SK-N-SH (cell line): Measurements from ENCODE around the gene KRT78. TPM values are rescaled to one million over a fixed set of nuclear protein-coding genes. Genes with fewer than 3 reads are reported as not detected.

Source experiments
- CTCF ChIA-PET: fragments of 300-600, 350-600 bp; formaldehyde crosslinking; extraction: SDS; loops from one replicate; lab custom pipeline; 2021; lab: Yijun Ruan, JAX
- POLR2A ChIA-PET: fragments of 350-600 bp; sonication (Branson Sonifier 250); formaldehyde crosslinking; extraction: SDS; loops from one replicate; lab custom pipeline; 2020; ENCODE audit warnings: antibody characterized with exemption, inconsistent platforms; lab: Yijun Ruan, JAX
- DNase-seq: peaks from one replicate; pipeline ENCODE4 v3.0.0; 2012
- H2AFZ ChIP-seq: fragments of 200-600 bp; sonication (generic); 2 replicates; pipeline ENCODE4 v1.8.1; 2016; ENCODE audit warnings: antibody characterized with exemption, mild to moderate bottlenecking, low read depth
- H3F3A ChIP-seq: fragments of 200-600 bp; sonication (generic); replicated peaks from 2 replicates; pipeline ENCODE3; 2016; ENCODE audit warnings: antibody characterized with exemption, mild to moderate bottlenecking; ENCODE audit not compliant: insufficient read depth
- H3K27ac ChIP-seq, 2 experiments: fragments of 200-500 bp in 1 of 2; fragments of 200-600 bp in 1 of 2; sonication (Bioruptor generic) in 1 of 2; sonication (generic), shearing (Covaris generic) in 1 of 2; 2 replicates each; pipeline versions ENCODE4 v1.5.1 to v1.6.1; 2014 to 2016; ENCODE audit warnings: low read depth in 2 of 2, inconsistent platforms in 1 of 2, low read length in 1 of 2, mild to moderate bottlenecking in 1 of 2, mixed read lengths in 1 of 2
- H3K27me3 ChIP-seq: fragments of 200-600 bp; sonication (generic), shearing (Covaris generic); 2 replicates; pipeline ENCODE4 v1.6.1; 2016; ENCODE audit warnings: mixed run types; ENCODE audit not compliant: insufficient read depth
- H3K36me3 ChIP-seq, 2 experiments: fragments of 200-500 bp in 1 of 2; fragments of 200-600 bp in 1 of 2; sonication (Bioruptor generic) in 1 of 2; sonication (generic) in 1 of 2; replicated peaks in 1 of 2; 2 replicates each; pipeline versions ENCODE3 to v1.5.1; 2014 to 2016; ENCODE audit warnings: low read length in 1 of 2, mild to moderate bottlenecking in 1 of 2; ENCODE audit not compliant: insufficient read depth in 2 of 2, control insufficient read depth in 1 of 2
- H3K4me1 ChIP-seq, 2 experiments: fragments of 200-500 bp in 1 of 2; fragments of 200-600 bp in 1 of 2; sonication (Bioruptor generic) in 1 of 2; sonication (generic), shearing (Covaris generic) in 1 of 2; 2 replicates each; pipeline versions ENCODE4 v1.5.1 to v1.6.1; 2014 to 2016; ENCODE audit warnings: low read depth in 1 of 2, low read length in 1 of 2, mixed run types in 1 of 2; ENCODE audit not compliant: insufficient read depth in 2 of 2, control insufficient read depth in 1 of 2
- H3K4me2 ChIP-seq: fragments of 200-600 bp; sonication (generic), shearing (Covaris generic); 2 replicates; pipeline ENCODE4 v1.6.1; 2017; ENCODE audit warnings: mixed run types
- H3K4me3 ChIP-seq, 2 experiments: fragments of 200-500 bp in 1 of 2; fragments of 200-600 bp in 1 of 2; sonication (Bioruptor generic) in 1 of 2; sonication (generic), shearing (Covaris generic) in 1 of 2; 2 replicates each; pipeline versions ENCODE4 v1.5.1 to v1.8.1; 2014 to 2016; ENCODE audit warnings: low read depth in 2 of 2, inconsistent platforms in 1 of 2, low read length in 1 of 2, mild to moderate bottlenecking in 1 of 2, mixed read lengths in 1 of 2, moderate library complexity in 1 of 2
- H3K79me2 ChIP-seq: fragments of 200-600 bp; sonication (generic); 2 replicates; pipeline ENCODE4 v1.8.1; 2017; ENCODE audit warnings: mild to moderate bottlenecking; ENCODE audit not compliant: insufficient read depth
- H3K9ac ChIP-seq: fragments of 200-600 bp; sonication (generic); 2 replicates; pipeline ENCODE4 v1.6.1; 2017; ENCODE audit warnings: mixed run types
- H3K9me2 ChIP-seq: fragments of 200-600 bp; sonication (generic); 2 replicates; pipeline ENCODE4 v1.6.1; 2017; ENCODE audit warnings: mixed run types
- H3K9me3 ChIP-seq: fragments of 200-600 bp; sonication (generic); 2 replicates; pipeline ENCODE4 v1.6.1; 2017; ENCODE audit warnings: mixed run types, mild to moderate bottlenecking, moderate library complexity
- H4K20me1 ChIP-seq: fragments of 200-600 bp; sonication (generic); 2 replicates; pipeline ENCODE4 v1.6.1; 2017; ENCODE audit warnings: mild to moderate bottlenecking, mixed run types; ENCODE audit not compliant: insufficient read depth
- EZH2phosphoT487 ChIP-seq: fragments of 200-600 bp; sonication (generic); IDR thresholded peaks from 2 replicates; pipeline ENCODE4 v1.6.1; 2017; ENCODE audit warnings: low read depth, mixed run types, mild to moderate bottlenecking, antibody characterized with exemption, moderate library complexity, borderline replicate concordance
- FOSL2 ChIP-seq: IDR thresholded peaks from 2 replicates; pipeline ENCODE4 v1.4.0; 2012; ENCODE audit warnings: low read depth, mild to moderate bottlenecking, moderate library complexity, borderline replicate concordance
- NRF1 ChIP-seq: IDR thresholded peaks from 2 replicates; pipeline ENCODE4 v1.6.1; 2012; ENCODE audit warnings: low read depth, mild to moderate bottlenecking, low read length
- RAD21 ChIP-seq: IDR thresholded peaks from 2 replicates; pipeline ENCODE4 v1.6.1; 2012; ENCODE audit warnings: mild to moderate bottlenecking, low read length
- RCOR1 ChIP-seq: fragments of 150-350 bp; IDR thresholded peaks from 2 replicates; pipeline ENCODE4 v1.6.1; 2017; ENCODE audit warnings: antibody characterized with exemption, low read length
- RXRA ChIP-seq: IDR thresholded peaks from 2 replicates; pipeline ENCODE4 v1.4.0; 2012; ENCODE audit warnings: low read depth, mild to moderate bottlenecking, borderline replicate concordance
- SIN3A ChIP-seq: IDR thresholded peaks from 2 replicates; pipeline ENCODE4 v1.6.1; 2012; ENCODE audit warnings: low read depth, mild to moderate bottlenecking, low read length, moderate library complexity, borderline replicate concordance
- TEAD4 ChIP-seq: IDR thresholded peaks from 2 replicates; pipeline ENCODE4 v1.4.0; 2012; ENCODE audit warnings: mild to moderate bottlenecking, borderline replicate concordance; ENCODE audit not compliant: insufficient read depth
- YY1 ChIP-seq: IDR thresholded peaks from 2 replicates; pipeline ENCODE4 v1.4.0; 2012; ENCODE audit warnings: low read depth, mild to moderate bottlenecking
- WGBS: methylation state at CpG from one replicate; pipeline ENCODE4 v1.1.6; 2017; ENCODE audit warnings: low lambda C conversion rate; 5-methylcytosine and 5-hydroxymethylcytosine counted together
- polyA plus RNA-seq, 3 experiments: library from polyadenylated mRNA; depleted of rRNA; stranded (reverse); fragments of >200 nt; gene quantifications; 2 replicates each; pipeline ENCODE4 v1.2.3, GENCODE V29; 2012
- TF ChIP-seq, protein P1 (sequence below): IDR thresholded peaks from 2 replicates; pipeline ENCODE4 v1.4.0; 2012; ENCODE audit warnings: low read depth, borderline replicate concordance
- TF ChIP-seq, protein P2 (sequence below): IDR thresholded peaks from 2 replicates; pipeline ENCODE4 v1.4.0; 2012; ENCODE audit warnings: low read depth
- TF ChIP-seq, protein P3 (sequence below): IDR thresholded peaks from 2 replicates; pipeline ENCODE4 v1.6.1; 2012; ENCODE audit warnings: mild to moderate bottlenecking, low read depth, low read length, moderate library complexity
- TF ChIP-seq, protein P4 (sequence below): IDR thresholded peaks from 2 replicates; pipeline ENCODE4 v1.4.0; 2012; ENCODE audit warnings: low read depth, borderline replicate concordance

KRT78 gene
- polyA plus RNA-seq, 1 of the 3 experiments (the other 2 are of a cell fraction) = not detected

DNA sequence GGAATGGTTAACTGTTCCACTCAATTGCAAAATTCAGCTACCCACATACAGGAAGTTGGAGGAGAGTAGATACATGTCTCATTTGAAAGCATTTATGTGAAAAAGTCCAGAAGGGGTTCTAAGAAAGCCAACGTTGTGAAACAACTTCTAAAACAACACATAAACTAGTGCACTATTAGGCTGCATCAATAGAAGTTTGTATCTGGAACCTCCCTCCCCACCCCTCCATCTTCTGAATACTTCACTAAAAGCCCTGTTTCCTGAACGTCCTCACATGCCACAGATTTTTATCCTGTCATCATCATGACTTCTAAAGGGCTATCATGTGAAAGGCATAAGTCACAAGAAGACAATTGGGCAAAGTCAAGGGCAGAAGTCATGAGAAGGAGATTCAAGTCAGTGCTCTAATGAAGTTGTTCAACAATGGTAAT lies 20.2 kb downstream of the KRT78 start:
- no peak overlapping the region for H3K9ac ChIP-seq
- no peak overlapping the region for H2AFZ ChIP-seq
- 13% methylated on average over 2 of the region's 2 CpGs for WGBS
- no peaks in the 10 kb centered on the region for H3K4me1 ChIP-seq
- no peaks in the 10 kb centered on the region for H4K20me1 ChIP-seq
- no peak overlapping the region for H3K4me3 ChIP-seq
- peaks cover 50% of the 10 kb centered on the region for H3K27me3 ChIP-seq
- H3K9me2 ChIP-seq = no peaks in the 10 kb centered on the region
- no peak overlapping the region for H3K4me2 ChIP-seq
- no peaks in the 10 kb centered on the region for H3K36me3 ChIP-seq
- no peaks in the 10 kb centered on the region for H3K9me3 ChIP-seq
- ChIA-PET CTCF (no interaction called here), POLR2A (no interaction called here)
- DNase-seq = no peak
- H3K27ac ChIP-seq = no peak overlapping the region
- no peaks in the 10 kb centered on the region for H3K79me2 ChIP-seq
- TF ChIP-seq, protein P1, sequence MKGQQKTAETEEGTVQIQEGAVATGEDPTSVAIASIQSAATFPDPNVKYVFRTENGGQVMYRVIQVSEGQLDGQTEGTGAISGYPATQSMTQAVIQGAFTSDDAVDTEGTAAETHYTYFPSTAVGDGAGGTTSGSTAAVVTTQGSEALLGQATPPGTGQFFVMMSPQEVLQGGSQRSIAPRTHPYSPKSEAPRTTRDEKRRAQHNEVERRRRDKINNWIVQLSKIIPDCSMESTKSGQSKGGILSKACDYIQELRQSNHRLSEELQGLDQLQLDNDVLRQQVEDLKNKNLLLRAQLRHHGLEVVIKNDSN = no peak
- TF ChIP-seq NRF1 (no peak), RXRA (no peak), RAD21 (no peak), FOSL2 (no peak)
- TF ChIP-seq, protein P2, sequence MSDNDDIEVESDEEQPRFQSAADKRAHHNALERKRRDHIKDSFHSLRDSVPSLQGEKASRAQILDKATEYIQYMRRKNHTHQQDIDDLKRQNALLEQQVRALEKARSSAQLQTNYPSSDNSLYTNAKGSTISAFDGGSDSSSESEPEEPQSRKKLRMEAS = no peak
- TF ChIP-seq, protein P3, sequence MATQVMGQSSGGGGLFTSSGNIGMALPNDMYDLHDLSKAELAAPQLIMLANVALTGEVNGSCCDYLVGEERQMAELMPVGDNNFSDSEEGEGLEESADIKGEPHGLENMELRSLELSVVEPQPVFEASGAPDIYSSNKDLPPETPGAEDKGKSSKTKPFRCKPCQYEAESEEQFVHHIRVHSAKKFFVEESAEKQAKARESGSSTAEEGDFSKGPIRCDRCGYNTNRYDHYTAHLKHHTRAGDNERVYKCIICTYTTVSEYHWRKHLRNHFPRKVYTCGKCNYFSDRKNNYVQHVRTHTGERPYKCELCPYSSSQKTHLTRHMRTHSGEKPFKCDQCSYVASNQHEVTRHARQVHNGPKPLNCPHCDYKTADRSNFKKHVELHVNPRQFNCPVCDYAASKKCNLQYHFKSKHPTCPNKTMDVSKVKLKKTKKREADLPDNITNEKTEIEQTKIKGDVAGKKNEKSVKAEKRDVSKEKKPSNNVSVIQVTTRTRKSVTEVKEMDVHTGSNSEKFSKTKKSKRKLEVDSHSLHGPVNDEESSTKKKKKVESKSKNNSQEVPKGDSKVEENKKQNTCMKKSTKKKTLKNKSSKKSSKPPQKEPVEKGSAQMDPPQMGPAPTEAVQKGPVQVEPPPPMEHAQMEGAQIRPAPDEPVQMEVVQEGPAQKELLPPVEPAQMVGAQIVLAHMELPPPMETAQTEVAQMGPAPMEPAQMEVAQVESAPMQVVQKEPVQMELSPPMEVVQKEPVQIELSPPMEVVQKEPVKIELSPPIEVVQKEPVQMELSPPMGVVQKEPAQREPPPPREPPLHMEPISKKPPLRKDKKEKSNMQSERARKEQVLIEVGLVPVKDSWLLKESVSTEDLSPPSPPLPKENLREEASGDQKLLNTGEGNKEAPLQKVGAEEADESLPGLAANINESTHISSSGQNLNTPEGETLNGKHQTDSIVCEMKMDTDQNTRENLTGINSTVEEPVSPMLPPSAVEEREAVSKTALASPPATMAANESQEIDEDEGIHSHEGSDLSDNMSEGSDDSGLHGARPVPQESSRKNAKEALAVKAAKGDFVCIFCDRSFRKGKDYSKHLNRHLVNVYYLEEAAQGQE = no peak
- H3F3A ChIP-seq = no peaks in the 10 kb centered on the region

DNA sequence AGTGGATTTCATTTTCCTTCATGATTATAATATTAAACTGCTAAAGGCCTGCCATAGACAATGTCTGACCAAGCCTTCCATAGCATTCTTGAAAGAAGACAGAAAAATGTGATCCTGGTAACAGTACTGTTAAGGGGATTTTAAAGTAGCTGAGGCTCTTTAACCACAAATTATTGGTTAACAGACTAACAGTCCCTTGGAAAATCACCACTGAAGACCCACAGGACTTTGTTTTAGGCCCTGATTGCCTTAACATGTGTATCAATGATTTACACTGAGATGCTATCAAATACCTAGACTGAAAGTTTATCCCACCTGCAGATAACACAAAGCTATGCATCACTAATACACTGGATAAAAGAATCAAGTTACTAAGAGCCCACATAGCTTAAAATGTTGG lies 20.6 kb downstream of the KRT78 start:
- no peak overlapping the region for H3K9ac ChIP-seq
- H3K4me1 ChIP-seq = no peaks in the 10 kb centered on the region
- no peak overlapping the region for H2AFZ ChIP-seq
- ChIA-PET POLR2A (no interaction called here), CTCF (no interaction called here)
- H3K4me3 ChIP-seq = no peak overlapping the region
- no peaks in the 10 kb centered on the region for H3K9me3 ChIP-seq
- no peaks in the 10 kb centered on the region for H3K79me2 ChIP-seq
- H3K27ac ChIP-seq = no peak overlapping the region
- DNase-seq = no peak
- no peak overlapping the region for H3K4me2 ChIP-seq
- H3K27me3 ChIP-seq = peaks cover 50% of the 10 kb centered on the region
- H3F3A ChIP-seq = no peaks in the 10 kb centered on the region
- H4K20me1 ChIP-seq = no peaks in the 10 kb centered on the region
- TF ChIP-seq EZH2phosphoT487 (no peak), TEAD4 (no peak), YY1 (no peak), SIN3A (no peak), NRF1 (no peak), FOSL2 (no peak), RCOR1 (no peak)
- TF ChIP-seq, protein P4, sequence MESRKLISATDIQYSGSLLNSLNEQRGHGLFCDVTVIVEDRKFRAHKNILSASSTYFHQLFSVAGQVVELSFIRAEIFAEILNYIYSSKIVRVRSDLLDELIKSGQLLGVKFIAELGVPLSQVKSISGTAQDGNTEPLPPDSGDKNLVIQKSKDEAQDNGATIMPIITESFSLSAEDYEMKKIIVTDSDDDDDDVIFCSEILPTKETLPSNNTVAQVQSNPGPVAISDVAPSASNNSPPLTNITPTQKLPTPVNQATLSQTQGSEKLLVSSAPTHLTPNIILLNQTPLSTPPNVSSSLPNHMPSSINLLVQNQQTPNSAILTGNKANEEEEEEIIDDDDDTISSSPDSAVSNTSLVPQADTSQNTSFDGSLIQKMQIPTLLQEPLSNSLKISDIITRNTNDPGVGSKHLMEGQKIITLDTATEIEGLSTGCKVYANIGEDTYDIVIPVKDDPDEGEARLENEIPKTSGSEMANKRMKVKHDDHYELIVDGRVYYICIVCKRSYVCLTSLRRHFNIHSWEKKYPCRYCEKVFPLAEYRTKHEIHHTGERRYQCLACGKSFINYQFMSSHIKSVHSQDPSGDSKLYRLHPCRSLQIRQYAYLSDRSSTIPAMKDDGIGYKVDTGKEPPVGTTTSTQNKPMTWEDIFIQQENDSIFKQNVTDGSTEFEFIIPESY = no peak
- TF ChIP-seq, protein P1 = no peak
- TF ChIP-seq, protein P2 = no peak
- H3K9me2 ChIP-seq = no peaks in the 10 kb centered on the region
- no peaks in the 10 kb centered on the region for H3K36me3 ChIP-seq
